H1 (cell line): ENCODE data around the gene CPTP. TPM values are rescaled to one million over a fixed set of nuclear protein-coding genes. Genes with fewer than 3 reads are reported as not detected.

Experiments
- CREB1 ChIP-seq: IDR thresholded peaks from 2 replicates; pipeline ENCODE4 v1.6.1; 2012; ENCODE audit warnings: inconsistent platforms
- GABPA ChIP-seq: IDR thresholded peaks from 2 replicates; pipeline ENCODE4 v1.6.1; 2011; ENCODE audit warnings: mild to moderate bottlenecking, low read length, moderate library complexity, borderline replicate concordance; ENCODE audit not compliant: insufficient read depth
- polyA plus RNA-seq, 7 experiments: library from polyadenylated mRNA; depleted of rRNA in 3 of 7; stranded (reverse) in 5 of 7; unstranded in 2 of 7; fragments of >200 nt in 5 of 7; fragments of 200-250 nt in 2 of 7; gene quantifications; 1 replicate in 5 of 7; 2 replicates in 1 of 7; 4 replicates in 1 of 7; pipeline versions ENCODE4 v1.2.1 to v1.2.3, GENCODE V29; 2011 to 2013; ENCODE audit warnings: missing spikeins in 2 of 7, mixed read lengths in 2 of 7
- total RNA-seq: library from RNA; stranded (reverse); fragmentation: NEBNext Ultra II Directional; extraction: Animal tissue kit (Norgen Biotek cat#: 25700); gene quantifications from 2 replicates; pipeline ENCODE4 v1.2.1, GENCODE V29; 2021

The CPTP gene
- total and polyA plus RNA-seq, 2 of the 8 experiments (the other 6 are each of a cell fraction or from before 2014, with no cell fraction given): 8.1 to 10.6 TPM

GRCh38 chr1:1291548-1292441 is 32.8 kb upstream of the CPTP start (continued):
- 0 out of 2 replicates have a peak, but pooled peaks have one; percentile 13 for TF ChIP-seq CREB1
- peak; percentile 81 for TF ChIP-seq GABPA
- TF ChIP-seq, all 59 proteins: peak for 7
